Superior temporal gyrus (tissue), 1 donor: Measurements from ENCODE around the gene OR51D1.

Experiments used
- DNase-seq: peaks from one replicate; pipeline ENCODE4 v3.0.0-alpha.2; 2016; ENCODE audit errors: extremely low spot score

The OR51D1 gene

GRCh38 chr11:4636962-4637661 lies at the start of gene OR51D1:
OR51D1 (plus strand) TSS chr11:4637477; CDS start chr11:4639791, 2,314 bp downstream.
- DNase-seq: peak; percentile 85

- DNase-seq: no peak
These were observed 48.3 kb upstream of the OR51D1 start for GRCh38 chr11:4589017-4589416.

- DNase-seq: no peak
These were observed 43.5 kb upstream of the OR51D1 start, which contains the start of gene OR52I1 for GRCh38 chr11:4593739-4594138. OR52I1 (plus strand) TSS chr11:4594039; CDS start chr11:4594039, 0 bp downstream.

GRCh38 chr11:4605057-4605456 lies 32.2 kb upstream of the OR51D1 start:
- no peak for DNase-seq

- no peak for DNase-seq
These were observed 30.9 kb upstream of the OR51D1 start for GRCh38 chr11:4606231-4607015.

- peak; percentile 19 for DNase-seq
These were observed 30.2 kb upstream of the OR51D1 start for GRCh38 chr11:4607096-4607495.

GRCh38 chr11:4607781-4608666 lies 29.3 kb upstream of the OR51D1 start, which contains the start of gene TRIM68:
TRIM68 (minus strand) TSS chr11:4608231; CDS start chr11:4605504, 2,727 bp downstream.
- peak; percentile 98 for DNase-seq

GRCh38 chr11:4610258-4610935 lies 26.9 kb upstream of the OR51D1 start:
- DNase-seq: no peak

- no peak for DNase-seq
These were observed 25.3 kb upstream of the OR51D1 start for GRCh38 chr11:4611986-4612385.

- DNase-seq: no peak
These were observed 21.3 kb upstream of the OR51D1 start for GRCh38 chr11:4615856-4616444.

- no peak for DNase-seq
These were observed 17.8 kb upstream of the OR51D1 start for GRCh38 chr11:4619514-4619913.

- peak; percentile 64 for DNase-seq
These were observed 10.8 kb upstream of the OR51D1 start for GRCh38 chr11:4626207-4627099.

GRCh38 chr11:4636136-4636535 lies 1.1 kb upstream of the OR51D1 start:
- no peak for DNase-seq

GRCh38 chr11:4637662-4638047 lies 378 bp downstream of the OR51D1 start:
- no peak for DNase-seq

GRCh38 chr11:4639931-4640330 lies 2.7 kb downstream of the OR51D1 start:
- DNase-seq: no peak

- no peak for DNase-seq
These were observed 4.2 kb downstream of the OR51D1 start for GRCh38 chr11:4641501-4641900.

GRCh38 chr11:4642043-4642442 lies 4.8 kb downstream of the OR51D1 start:
- DNase-seq: no peak

GRCh38 chr11:4643076-4643475 lies 5.8 kb downstream of the OR51D1 start:
- no peak for DNase-seq

- DNase-seq: no peak
These were observed 6.4 kb downstream of the OR51D1 start, which contains the start of gene OR51E1 for GRCh38 chr11:4643682-4644081. OR51E1 (plus strand) TSS chr11:4643982; CDS start chr11:4652527, 8,545 bp downstream.

GRCh38 chr11:4644233-4644632 lies 7.0 kb downstream of the OR51D1 start:
- DNase-seq: no peak
